CD4-positive, alpha-beta T cell treated with Interleukin-21 for 1 hour (primary cell): ENCODE results near the gene KIAA0513.

ENCODE experiments used
- DNase-seq: peaks from one replicate; pipeline ENCODE4 v3.0.0-alpha.2; 2020

Gene KIAA0513

GRCh38 chr16:85005285-85006069 lies 22.1 kb upstream of the KIAA0513 start:
- no peak for DNase-seq

DNA sequence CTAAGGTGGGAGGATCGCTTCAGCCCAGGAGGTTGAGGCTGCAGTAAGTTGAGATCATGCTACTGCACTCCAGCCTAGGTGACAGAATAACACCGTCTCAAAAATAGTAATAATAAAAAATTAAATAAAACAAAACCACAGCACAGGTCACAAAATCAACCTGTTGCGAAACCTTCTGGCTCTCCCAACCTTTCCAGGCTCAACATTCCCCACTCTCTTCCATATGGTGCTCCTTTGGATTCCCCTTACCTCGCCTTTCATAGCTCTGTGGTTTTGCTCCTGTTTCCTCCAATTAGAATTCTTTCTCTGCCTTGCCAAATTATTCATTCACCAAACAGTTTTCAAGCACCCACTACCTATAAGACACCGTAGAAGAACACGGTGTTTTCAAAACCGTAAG lies 21.0 kb upstream of the KIAA0513 start:
- DNase-seq: no peak

GRCh38 chr16:85007496-85008214 lies 19.9 kb upstream of the KIAA0513 start:
- DNase-seq: no peak

GRCh38 chr16:85008271-85008670 lies 19.3 kb upstream of the KIAA0513 start:
- no peak for DNase-seq

DNA sequence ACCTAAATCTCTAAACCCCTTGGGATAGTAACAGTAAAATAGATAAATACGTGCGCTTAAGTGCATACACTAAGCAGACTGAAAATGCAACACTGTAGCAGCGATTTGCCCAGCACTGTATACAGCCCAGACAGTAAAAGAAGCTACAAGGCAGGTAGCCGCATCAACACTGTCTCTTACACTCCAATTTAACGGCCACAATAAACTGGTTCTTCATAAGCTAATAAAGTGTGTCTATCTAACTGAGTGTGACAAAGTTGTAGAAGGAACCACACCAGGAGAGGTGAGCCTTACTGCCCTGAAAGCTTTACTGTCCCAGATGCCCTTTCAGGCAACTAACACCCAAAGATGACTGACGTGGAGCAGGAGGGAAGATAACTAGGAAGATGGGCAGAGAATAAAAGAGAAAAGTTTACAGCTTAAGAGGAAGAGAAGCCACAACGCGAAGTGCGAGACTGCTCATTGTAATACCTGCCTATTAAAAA lies 17.1 kb upstream of the KIAA0513 start:
- no peak for DNase-seq

DNA sequence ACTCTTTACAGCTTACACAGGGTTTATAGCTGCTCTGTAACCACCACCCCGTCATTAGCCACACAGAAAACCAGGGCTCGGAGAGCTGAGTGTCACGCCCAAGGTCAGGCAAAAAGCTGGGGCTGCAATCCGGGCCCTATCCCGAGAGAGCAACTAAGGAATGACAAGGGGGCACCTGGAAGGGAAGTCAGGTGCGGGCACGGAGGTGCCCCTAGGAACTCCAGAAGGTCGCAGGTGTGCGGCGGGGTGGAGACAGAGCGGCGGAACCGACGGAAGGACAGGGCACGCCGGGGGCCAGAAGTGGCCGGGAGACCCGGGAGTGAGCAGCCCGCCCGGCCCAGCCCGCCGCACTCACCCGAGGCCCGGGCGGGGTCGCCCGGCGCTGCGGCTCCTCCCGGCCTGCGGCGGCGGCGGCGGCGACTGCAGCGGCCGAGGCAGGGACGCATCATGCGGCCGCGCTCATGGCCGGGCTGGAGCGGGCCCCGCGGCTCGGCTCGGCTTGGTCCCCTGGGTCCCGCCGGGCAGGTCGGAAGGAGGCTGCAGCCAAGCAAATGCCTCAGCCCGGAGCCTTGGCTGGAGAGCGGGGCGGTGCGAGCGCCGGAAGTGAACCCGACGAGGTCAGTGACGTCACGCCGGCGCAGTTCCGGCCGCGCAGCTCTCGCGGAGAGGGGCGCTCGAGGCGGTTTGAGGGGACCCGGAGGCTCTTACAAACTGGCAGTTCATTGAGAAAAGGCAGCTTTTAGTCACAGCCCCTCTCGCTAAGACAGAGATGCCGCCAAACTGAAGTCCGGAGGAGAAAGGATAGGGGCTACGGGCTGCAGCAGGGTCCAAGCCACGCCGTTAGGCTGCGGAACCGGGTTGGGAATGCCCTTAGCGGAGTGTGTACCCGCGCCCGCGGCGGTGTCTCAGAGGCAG lies 16.4 kb upstream of the KIAA0513 start, which contains the start of gene ZDHHC7:
TSS of gene ZDHHC7 (minus strand) at position 605 of the 915 bp plus-strand sequence. CDS start 20,917 bp downstream, outside the sequence.
- DNase-seq: peak; percentile 87

GRCh38 chr16:85011846-85012284 lies 15.7 kb upstream of the KIAA0513 start:
- DNase-seq: no peak

DNA sequence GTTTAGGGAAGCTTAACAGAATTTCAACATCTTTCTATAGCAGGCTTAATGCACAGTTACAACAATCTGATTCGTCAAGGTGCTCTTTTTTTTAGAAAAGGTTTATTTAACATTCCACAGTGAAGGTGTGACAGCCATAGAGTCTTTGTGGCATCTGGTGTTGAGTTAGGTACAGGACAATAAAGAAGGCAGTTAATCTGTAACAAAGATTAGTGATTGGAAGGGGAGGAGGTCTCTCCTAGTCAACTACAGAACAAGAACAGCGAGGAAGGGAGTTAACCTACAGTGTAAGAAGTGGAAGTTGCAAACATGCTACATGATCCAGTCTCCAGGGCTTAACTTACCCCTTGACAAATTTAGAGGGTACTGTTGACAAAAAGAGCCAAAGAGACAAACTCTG lies 13.3 kb upstream of the KIAA0513 start:
- no peak for DNase-seq

DNA sequence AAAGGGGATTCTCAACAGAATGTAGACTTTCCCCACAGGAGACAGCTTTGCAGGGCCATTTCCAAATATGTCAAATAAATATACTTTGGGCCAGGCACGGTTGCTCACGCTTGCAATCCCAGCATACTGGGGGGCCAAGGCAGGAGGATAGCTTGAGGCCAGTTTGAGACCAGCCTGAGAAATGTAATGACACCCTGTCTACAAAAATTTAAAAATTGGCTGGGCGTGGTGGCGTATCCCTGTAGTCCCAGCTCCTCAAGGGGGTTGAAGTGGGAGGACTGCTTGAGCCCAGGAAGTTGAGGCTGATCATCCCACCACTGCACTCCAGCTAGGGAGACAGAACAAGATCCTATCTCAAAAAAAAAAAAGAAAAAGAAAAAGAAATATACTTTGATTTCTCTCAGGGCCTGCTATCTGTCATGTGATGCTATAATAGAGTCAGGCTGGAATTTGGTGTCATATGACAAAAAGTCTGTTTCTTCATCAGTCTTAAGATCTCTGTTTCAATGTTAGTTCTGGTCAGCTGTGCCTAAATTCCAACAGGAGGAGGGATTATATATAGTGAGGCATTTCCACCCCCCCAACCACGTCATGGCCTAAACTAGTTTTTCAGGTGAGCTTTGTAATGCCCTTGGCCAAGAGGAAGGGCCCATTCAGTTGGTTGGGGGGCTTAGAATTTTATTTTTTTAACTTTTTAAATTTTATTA lies 12.0 kb upstream of the KIAA0513 start:
- no peak for DNase-seq

GRCh38 chr16:85017151-85017550 lies 10.4 kb upstream of the KIAA0513 start:
- peak; percentile 18 for DNase-seq

- DNase-seq: no peak
These were observed 10.0 kb upstream of the KIAA0513 start for GRCh38 chr16:85017633-85018032.

DNA sequence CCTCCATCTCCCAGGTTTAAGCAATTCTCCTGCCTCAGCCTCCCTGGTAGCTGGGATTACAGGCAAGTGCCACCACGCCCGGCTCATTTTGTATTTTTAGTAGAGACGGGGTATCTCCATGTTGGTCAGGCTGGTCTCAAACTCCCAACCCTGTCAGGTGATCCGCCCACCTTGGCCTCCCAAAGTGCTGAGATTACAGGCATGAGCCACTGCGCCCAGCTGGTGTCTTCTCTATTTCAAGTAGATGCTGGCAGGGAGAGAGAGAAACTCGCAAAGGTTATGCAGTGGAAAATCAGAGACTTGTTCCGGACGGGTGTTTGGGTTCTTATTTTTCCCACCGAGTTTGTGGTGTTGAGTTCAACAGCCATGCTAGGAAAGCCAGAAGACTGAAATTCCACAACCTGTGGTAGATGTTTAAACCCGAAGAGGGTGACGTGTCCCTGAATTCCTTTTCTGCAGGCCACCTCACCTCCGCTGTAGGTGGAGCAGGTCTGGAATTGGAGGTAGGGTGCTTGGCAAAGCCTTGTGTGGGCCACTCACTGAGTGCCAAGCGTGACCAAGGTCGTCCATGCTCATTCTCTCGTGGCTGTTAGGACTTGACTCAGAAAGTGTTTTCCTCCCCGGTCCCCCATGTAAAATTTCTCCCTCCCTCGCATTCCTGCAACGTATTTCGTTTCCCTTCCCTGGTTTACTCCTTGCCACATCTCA lies 8.9 kb upstream of the KIAA0513 start:
- no peak for DNase-seq

- DNase-seq: no peak
These were observed 7.8 kb upstream of the KIAA0513 start for GRCh38 chr16:85019659-85020245.

GRCh38 chr16:85025781-85026653 lies 1.6 kb upstream of the KIAA0513 start:
- no peak for DNase-seq

DNA sequence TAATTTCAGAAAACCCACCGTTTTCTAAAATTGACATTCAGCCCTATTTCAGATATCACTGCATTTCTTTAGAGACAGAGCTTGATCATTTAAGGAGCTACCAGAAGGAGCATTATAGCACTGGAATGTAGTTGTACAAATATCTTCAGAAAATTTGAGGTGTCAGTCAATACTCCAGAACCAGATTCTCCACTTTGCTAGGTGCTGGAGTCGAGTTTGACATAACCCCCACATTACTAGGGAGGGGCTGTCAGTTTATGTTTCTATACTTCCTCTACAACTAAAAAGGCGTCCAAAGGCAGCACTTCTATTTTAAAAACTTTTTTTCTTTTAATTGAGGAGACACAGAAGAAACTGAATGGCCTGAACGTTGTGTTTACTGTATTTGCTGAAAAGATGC lies 892 bp upstream of the KIAA0513 start:
- no peak for DNase-seq

DNA sequence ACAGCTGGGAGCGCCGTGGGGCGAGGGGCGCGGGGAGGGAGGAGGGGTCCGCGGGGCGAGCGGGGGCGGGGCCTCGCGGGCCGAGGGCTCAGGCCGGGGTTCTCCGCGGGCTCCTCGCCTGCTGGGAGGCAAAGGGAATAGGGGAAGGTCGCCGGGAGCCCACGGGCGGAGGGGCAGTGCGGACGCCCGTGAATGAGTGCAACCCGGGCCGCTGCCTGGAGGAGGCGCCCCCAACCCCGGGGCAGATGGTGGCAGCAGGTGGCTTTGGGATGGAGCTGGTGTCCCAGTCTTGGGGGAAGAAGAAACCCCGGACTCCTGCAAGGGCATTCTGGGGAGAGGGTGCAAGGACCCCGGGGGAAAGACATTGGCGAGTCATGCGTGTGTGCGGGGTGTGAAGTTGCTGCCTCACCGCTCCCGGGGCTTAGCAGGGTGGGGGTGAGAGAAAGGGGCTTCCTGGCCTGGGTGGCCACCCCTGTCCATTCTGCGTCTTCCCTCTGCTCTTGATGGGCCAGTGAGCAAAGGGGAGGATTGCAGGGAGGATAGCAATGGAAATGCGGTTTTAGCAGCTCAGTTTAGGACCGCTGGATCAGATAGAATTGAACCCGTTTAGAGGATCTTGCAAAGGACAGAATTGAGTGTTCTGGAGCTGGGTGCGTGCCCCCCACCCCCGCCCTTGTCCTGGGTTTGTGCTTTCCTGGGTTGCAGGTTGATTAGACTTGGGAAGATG lies 526 bp downstream of the KIAA0513 start:
- peak; percentile 5 for DNase-seq

DNA sequence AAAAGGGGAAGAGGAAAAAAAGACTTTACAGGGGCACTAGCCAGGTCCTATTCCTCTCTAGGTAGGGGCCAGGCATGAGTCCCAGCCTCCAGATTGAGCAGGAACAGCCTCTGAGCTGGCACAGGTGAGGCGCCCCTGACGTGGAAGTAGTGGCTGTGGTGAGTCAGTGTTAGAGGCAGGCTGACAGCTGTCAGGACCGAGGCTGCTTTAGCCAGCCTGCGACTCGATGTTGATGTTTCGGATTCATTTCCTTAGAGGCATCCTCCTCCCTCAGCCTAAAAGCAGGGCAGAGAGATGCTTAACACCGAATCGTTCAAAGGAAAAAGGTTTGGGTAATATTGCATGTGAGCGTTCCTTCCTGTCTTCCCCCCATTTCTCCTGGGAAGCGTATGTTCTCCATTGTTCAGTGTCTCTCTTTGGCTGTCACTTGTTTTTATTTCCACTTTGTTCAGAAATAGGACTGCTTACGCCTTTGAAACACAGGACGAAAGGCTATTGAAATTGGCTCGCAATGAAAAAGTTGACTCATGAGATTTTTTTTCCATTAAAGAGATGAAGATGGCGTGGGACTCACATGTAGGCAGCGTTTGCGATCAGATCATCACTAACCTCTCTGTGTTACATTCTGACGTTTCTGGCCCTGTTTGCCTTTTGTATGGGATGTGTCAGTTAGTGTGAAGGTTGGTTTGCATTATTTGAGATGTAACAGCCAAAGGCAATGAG lies 1.3 kb downstream of the KIAA0513 start:
- DNase-seq: peak; percentile 70

GRCh38 chr16:85029408-85029784 lies 1.8 kb downstream of the KIAA0513 start:
- peak; percentile 69 for DNase-seq

DNA sequence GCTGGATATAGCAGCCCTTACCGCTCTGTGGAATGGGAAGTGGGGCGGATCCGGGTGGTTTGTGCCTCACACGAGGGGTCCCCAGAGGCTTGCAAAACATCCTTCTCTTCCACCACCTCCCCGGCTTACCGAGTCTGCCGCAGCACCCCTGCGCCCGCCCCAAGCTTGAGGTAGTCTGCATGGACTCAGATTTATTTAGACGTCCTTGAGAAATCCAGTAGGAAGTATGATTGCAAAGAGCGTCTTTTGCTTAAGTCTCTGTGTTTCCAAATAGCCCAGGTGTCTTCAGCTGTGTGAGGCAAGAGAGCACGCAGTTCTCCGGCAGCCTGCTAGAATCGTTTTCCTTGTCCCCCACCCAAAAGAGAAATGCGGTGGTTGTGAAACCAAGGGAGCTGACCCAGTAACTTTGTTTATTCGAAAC lies 2.4 kb downstream of the KIAA0513 start:
- DNase-seq: no peak
